Retinal pigment epithelial cell (primary cell): ENCODE data around the gene TBC1D10B.

Experiments
- DNase-seq: peaks from one replicate; pipeline ENCODE4 v3.0.0-alpha.2; 2010; ENCODE audit warnings: low read depth
- H3K4me3 ChIP-seq: 2 replicates; pipeline ENCODE4 v1.5.1; 2011; ENCODE audit warnings: mild to moderate bottlenecking, low read length, control low read depth, moderate library complexity
- TF ChIP-seq, protein P1 (sequence below): conservative IDR thresholded peaks from 2 replicates; pipeline ENCODE4 v1.5.1; 2011; ENCODE audit warnings: low read depth, low read length, control low read depth, inconsistent platforms

TBC1D10B gene

DNA sequence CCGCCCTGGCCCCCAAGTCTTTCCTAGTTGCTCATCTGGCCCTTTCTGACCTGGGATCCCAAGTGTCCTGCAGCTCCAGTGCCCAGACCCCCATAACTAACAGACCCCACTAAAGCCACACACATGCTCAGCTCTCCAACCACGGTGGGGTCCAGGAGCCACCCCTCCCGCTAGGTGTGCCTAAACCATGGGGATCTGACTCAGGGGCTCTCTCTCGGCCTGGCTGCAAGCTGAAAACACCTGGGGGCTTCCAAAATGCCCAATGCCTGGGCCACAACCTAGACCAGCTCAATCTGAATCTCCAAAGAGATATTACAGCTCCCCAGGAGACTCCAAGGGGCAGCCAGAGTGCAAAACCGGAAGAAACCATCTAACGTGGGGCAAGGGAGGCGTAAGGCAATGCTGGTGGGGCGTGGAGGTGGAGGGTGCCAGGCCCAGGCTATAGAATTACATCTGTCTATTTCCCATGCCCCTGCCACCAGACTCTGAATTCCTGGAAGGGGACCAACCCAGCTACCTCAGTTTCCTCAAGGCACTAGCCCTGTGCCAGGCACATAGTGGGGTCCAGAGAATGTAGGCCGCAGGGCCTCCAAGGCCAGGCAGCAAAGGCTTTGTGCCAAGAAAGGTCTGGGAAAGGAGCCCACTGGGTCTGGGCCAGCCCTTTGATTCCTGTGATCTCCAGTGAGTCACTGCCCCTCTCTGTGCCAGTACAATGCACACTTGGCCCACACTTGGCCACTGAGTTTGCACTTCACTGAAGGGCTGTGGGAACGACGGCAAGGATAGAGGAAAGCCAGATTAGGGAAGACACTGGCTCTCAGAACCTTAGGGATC is 18.5 kb downstream of the TBC1D10B start:
- TF ChIP-seq, protein P1, sequence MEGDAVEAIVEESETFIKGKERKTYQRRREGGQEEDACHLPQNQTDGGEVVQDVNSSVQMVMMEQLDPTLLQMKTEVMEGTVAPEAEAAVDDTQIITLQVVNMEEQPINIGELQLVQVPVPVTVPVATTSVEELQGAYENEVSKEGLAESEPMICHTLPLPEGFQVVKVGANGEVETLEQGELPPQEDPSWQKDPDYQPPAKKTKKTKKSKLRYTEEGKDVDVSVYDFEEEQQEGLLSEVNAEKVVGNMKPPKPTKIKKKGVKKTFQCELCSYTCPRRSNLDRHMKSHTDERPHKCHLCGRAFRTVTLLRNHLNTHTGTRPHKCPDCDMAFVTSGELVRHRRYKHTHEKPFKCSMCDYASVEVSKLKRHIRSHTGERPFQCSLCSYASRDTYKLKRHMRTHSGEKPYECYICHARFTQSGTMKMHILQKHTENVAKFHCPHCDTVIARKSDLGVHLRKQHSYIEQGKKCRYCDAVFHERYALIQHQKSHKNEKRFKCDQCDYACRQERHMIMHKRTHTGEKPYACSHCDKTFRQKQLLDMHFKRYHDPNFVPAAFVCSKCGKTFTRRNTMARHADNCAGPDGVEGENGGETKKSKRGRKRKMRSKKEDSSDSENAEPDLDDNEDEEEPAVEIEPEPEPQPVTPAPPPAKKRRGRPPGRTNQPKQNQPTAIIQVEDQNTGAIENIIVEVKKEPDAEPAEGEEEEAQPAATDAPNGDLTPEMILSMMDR = no peak
- peak; percentile 87 for DNase-seq
- no peak overlapping the region for H3K4me3 ChIP-seq

DNA sequence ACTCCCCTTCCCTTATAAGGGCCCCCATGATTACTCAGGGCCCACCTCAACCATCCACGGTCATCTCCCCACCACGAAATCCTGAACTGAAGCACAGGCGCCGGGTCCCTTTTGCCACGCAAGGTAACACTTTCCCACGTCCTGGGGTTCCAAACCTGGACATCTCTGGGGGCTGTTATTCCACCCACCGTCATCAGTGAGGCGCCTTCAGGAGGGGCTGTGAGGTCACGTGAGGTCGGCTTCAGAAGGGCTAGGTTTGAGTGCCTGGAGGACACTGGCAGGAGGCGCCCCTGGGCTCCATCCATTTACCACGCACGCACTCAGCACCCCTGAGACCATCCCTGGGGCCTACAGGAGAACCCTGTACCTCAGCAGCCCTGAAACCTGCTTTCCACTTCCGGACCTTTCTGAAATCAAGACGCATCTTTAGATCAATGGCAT is 19.3 kb downstream of the TBC1D10B start:
- H3K4me3 ChIP-seq = no peak overlapping the region
- TF ChIP-seq, protein P1 = no peak
- DNase-seq = no peak

DNA sequence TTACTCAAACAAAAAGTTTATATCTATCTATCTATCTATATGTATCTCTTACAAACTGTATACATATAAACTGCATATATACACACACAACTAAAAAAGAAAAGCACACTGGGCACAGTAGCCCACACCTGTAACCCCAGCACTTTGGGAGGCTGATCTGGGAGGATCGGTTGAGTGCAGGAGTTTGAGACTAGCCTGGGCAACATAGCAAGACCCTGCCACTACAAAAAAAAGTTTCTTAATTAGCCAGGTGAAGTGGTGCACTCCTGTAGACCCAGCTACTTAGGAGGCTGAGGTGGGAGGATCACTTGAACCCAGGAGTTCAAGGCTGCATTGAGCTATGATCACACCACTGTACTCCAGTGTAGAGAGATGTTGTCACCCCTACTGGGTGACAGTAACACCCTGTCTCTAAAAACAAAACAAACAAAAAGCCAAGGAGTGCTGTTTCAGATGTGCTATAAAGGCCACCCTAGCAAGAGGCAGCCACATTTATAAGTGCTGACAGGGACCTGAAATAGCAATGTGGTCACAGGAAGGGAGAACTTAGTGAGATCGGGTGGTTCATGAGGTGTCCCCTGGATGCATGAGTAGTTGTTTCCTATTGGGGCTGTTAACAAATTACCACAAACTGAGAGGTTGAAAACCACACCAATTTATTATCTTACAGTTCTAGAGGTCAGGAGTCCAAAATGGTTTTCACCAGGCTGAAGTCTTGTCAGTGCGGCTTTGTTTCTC is 20.0 kb downstream of the TBC1D10B start:
- no peak for DNase-seq
- TF ChIP-seq, protein P1 = no peak
- H3K4me3 ChIP-seq = no peak overlapping the region

DNA sequence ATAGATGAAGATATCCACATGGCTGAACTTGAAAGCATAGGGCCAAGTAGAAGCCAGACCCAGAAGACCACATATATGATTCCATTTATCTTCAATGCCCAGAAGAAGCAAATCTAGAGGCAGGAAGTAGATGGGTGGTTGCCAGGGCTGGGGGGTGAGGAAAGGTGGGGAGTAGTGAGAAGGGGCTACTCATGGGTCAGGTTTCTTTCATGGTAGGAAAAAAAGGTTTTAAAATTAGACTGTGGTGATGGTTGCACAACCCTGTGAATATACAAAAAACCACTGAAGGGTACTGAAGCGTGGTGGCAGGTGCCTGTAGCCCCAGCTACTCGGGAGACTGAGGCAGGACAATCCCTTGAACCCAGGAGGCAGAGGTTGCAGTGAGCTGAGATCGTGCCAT is 20.6 kb downstream of the TBC1D10B start:
- H3K4me3 ChIP-seq = no peak overlapping the region
- no peak for DNase-seq
- TF ChIP-seq, protein P1 = no peak

DNA sequence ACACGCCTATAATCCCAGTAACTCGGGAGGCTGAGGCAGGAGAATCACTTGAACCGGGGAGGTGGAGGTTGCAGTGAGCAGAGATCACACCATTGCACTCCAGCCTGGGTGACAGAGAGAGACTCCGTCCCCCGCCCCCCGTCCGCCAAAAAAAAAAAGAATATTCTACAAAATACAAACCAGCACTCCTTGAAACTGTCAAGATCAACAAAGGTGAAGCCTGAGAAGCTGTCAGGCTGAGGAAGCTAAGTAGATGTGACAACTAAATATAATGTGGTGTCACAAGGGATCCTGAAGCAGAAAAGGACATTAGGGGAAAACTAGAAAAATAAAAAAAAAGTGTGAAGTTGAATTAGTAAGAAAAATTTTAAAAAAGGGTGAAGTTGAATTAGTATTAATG is 21.4 kb downstream of the TBC1D10B start:
- TF ChIP-seq, protein P1 = no peak
- no peak for DNase-seq
- H3K4me3 ChIP-seq = no peak overlapping the region

DNA sequence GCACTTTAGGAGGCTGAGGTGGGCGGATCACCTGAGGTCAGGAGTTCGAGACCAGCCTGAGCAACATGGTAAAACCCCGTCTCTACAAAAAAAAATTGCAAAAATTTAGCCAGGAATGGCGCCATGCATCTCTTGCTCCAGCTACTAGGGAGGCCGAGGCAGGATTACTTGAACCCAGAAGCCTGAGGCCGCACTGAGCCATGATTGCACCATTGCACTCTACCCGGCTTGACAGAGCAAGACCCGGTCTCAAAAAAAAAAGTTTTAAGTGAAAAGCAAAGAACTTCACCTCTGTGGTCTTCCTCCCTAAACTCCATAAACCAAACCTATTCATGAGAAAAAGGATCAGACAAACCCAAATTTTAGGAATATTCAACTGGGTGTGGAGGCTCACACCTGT is 22.2 kb downstream of the TBC1D10B start:
- no peak for DNase-seq
- H3K4me3 ChIP-seq = no peak overlapping the region
- TF ChIP-seq, protein P1 = no peak
